Epithelial cell of esophagus (primary cell): ENCODE data around the gene DIAPH1.

Experiments
- DNase-seq: peaks from one replicate; pipeline ENCODE4 v3.0.0; 2010; ENCODE audit warnings: low read depth
- H3K4me3 ChIP-seq: 2 replicates; pipeline ENCODE4 v1.5.1; 2011; ENCODE audit warnings: mild to moderate bottlenecking, low read length, control low read depth
- TF ChIP-seq, protein P1 (sequence below): IDR thresholded peaks from 2 replicates; pipeline ENCODE4 v1.5.1; 2011; ENCODE audit warnings: low read depth, mild to moderate bottlenecking, low read length, control low read depth, inconsistent platforms; ENCODE audit not compliant: insufficient read depth; ENCODE audit errors: missing control alignments

Gene DIAPH1

GRCh38 chr5:141657404-141657803 is 38.6 kb upstream of the DIAPH1 start:
- TF ChIP-seq, protein P1, sequence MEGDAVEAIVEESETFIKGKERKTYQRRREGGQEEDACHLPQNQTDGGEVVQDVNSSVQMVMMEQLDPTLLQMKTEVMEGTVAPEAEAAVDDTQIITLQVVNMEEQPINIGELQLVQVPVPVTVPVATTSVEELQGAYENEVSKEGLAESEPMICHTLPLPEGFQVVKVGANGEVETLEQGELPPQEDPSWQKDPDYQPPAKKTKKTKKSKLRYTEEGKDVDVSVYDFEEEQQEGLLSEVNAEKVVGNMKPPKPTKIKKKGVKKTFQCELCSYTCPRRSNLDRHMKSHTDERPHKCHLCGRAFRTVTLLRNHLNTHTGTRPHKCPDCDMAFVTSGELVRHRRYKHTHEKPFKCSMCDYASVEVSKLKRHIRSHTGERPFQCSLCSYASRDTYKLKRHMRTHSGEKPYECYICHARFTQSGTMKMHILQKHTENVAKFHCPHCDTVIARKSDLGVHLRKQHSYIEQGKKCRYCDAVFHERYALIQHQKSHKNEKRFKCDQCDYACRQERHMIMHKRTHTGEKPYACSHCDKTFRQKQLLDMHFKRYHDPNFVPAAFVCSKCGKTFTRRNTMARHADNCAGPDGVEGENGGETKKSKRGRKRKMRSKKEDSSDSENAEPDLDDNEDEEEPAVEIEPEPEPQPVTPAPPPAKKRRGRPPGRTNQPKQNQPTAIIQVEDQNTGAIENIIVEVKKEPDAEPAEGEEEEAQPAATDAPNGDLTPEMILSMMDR, result no peak
- H3K4me3 ChIP-seq, result no peak overlapping the region
- no peak for DNase-seq

GRCh38 chr5:141656396-141656795 is 37.6 kb upstream of the DIAPH1 start:
- H3K4me3 ChIP-seq, result no peak overlapping the region
- no peak for DNase-seq
- TF ChIP-seq, protein P1, result no peak

DNA sequence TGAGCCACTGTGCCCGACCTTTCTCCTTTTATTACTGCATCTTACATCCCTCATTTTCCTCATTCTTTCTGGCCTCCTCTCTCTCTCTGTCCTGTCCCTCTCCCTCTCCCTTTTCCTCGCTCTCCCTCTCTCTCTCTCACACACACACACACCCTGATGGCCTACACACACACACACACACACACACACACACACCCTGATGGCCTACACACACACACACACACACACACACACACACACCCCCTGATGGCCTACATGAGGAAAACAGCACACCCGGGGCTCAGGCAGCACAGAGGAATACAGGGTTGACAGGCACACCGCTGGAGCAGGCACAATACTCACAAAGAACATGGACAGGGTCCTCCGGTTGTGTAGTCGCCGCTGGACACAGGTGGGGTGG is 36.2 kb upstream of the DIAPH1 start:
- TF ChIP-seq, protein P1, result no peak
- no peak overlapping the region for H3K4me3 ChIP-seq
- DNase-seq, result no peak

DNA sequence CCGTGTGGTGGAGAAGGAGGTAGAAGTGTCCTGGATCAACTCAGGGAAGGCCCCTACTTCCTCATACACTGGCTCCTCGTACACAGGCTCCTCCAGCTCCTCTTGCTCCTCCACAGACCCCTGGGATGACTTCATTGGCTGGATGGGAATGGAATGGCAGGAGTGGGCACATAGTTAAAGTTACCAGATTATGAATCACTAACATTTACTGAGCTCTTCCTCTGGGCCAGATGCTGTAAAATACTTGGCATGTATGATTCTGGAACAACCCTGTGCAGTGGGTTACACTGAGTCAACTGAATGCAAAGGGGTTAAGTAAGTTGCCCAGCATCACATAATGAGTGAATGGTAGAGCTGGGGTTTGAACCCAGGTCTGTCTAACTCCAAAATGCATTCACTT is 35.5 kb upstream of the DIAPH1 start:
- TF ChIP-seq, protein P1, result no peak
- DNase-seq, result peak; percentile 22
- H3K4me3 ChIP-seq, result no peak overlapping the region

DNA sequence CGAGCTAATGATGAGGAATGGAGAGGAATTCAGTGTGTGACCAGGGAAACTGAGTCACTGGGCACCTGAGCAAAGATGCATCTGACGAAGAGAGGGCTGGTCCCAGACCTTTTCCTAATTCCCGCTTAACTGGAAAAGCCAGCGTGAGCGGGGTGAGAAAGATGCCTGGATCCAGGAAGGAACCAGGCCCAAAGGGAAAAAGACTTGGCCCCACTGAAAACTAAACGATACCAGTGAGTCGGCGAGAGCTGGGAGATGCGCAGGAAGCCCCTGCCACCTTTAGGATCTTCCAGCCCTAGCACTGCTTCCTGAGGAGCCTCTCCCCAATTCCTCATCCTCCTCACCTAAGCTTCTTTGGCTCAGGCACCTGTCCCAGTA is 32.9 kb upstream of the DIAPH1 start:
- TF ChIP-seq, protein P1, result no peak
- peak; percentile 49 for DNase-seq
- peak overlapping the region; percentile 76 for H3K4me3 ChIP-seq

- TF ChIP-seq, protein P1, result no peak
- DNase-seq, result peak; percentile 77
Measured at GRCh38 chr5:141650851-141651727, 32.3 kb upstream of the DIAPH1 start, which contains the start of gene FCHSD1. FCHSD1 (minus strand) TSS chr5:141651418; CDS start chr5:141651368, 50 bp downstream.

More at GRCh38 chr5:141650851-141651727, 32.3 kb upstream of the DIAPH1 start, which contains the start of gene FCHSD1:
- peak within 1 kb of the TSS; percentile 76 for H3K4me3 ChIP-seq
